G401 (cell line): ENCODE results near the gene KIF17. TPM values are rescaled to one million over a fixed set of nuclear protein-coding genes. Genes with fewer than 3 reads are reported as not detected.

ENCODE experiments used
- total RNA-seq: library from RNA; depleted of rRNA; stranded (reverse); fragments of >200 nt; shearing (Covaris generic); gene quantifications from 2 replicates; pipeline ENCODE4 v1.2.3, GENCODE V29; 2014; rRNA removed

Gene KIF17
- total RNA-seq, 1 experiment from 2014 or later = 1.4 TPM

Other genes starting within 250 kb of the KIF17 start
- not detected in 2 replicates for gene CAMK2N1, start 231.8 kb downstream of the KIF17 start, total RNA-seq
- gene MUL1, start 209.9 kb downstream of the KIF17 start, total RNA-seq = 13.3 and 22.3 TPM in 2 replicates
- gene FAM43B, start 165.4 kb downstream of the KIF17 start, total RNA-seq = 0.31 and 1.4 TPM in 2 replicates
- not detected in 2 replicates for gene CDA, start 128.9 kb downstream of the KIF17 start, total RNA-seq
- gene PINK1, start 84.5 kb downstream of the KIF17 start, total RNA-seq = 53.3 and 57.1 TPM in 2 replicates
- gene DDOST, start 56.6 kb downstream of the KIF17 start, total RNA-seq = 389 and 401 TPM in 2 replicates
- 37.6 and 44.9 TPM in 2 replicates for gene SH2D5, start 14.7 kb upstream of the KIF17 start, total RNA-seq
- 194 and 276 TPM in 2 replicates for gene HP1BP3, start 69.3 kb upstream of the KIF17 start, total RNA-seq